KMS-11 (cell line): ENCODE measurements around the gene CHRNB2.
A peak's percentile ranks its signal among the peaks of the same experiment; 100 is the strongest.
"Not testable (repeated sequence)": the region's sequence is repeated elsewhere in the genome, so short reads cannot be mapped to it uniquely, and the experiment has no call there.

Experiments used
- H2AFZ ChIP-seq: fragments of 200-600 bp; sonication (generic); 2 replicates; pipeline ENCODE4 v1.6.1; 2016; ENCODE audit warnings: antibody characterized with exemption, mixed run types, low read depth
- H3K27ac ChIP-seq: fragments of 200-600 bp; sonication (generic); 2 replicates; pipeline ENCODE4 v1.6.1; 2016; ENCODE audit warnings: mild to moderate bottlenecking, mixed run types
- H3K27me3 ChIP-seq: fragments of 200-600 bp; sonication (generic); 2 replicates; pipeline ENCODE4 v1.6.1; 2017; ENCODE audit warnings: mild to moderate bottlenecking, low read depth, mixed run types, moderate library complexity; ENCODE audit not compliant: insufficient read depth
- H3K36me3 ChIP-seq: fragments of 200-600 bp; sonication (generic); 2 replicates; pipeline ENCODE4 v1.6.1; 2017; ENCODE audit warnings: mild to moderate bottlenecking, mixed run types; ENCODE audit not compliant: insufficient read depth
- H3K4me1 ChIP-seq: fragments of 200-600 bp; sonication (generic); 2 replicates; pipeline ENCODE4 v1.6.1; 2016; ENCODE audit warnings: mild to moderate bottlenecking, low read depth, mixed run types; ENCODE audit not compliant: poor library complexity, severe bottlenecking
- H3K4me2 ChIP-seq: fragments of 200-600 bp; sonication (generic); 2 replicates; pipeline ENCODE4 v1.7.0; 2016; ENCODE audit warnings: mild to moderate bottlenecking, mixed run types
- H3K4me3 ChIP-seq: fragments of 200-600 bp; sonication (generic); IDR thresholded peaks from 2 replicates; pipeline ENCODE4 v1.6.1; 2017; ENCODE audit warnings: low read depth, low read length, mixed read lengths; ENCODE audit not compliant: insufficient read depth
- H3K79me2 ChIP-seq: fragments of 200-600 bp; sonication (generic); 2 replicates; pipeline ENCODE4 v1.6.1; 2016; ENCODE audit warnings: low read depth, mixed run types; ENCODE audit not compliant: insufficient read depth
- H3K9ac ChIP-seq: fragments of 200-600 bp; sonication (generic); 2 replicates; pipeline ENCODE4 v1.6.1; 2016; ENCODE audit warnings: mild to moderate bottlenecking, mixed run types
- H4K20me1 ChIP-seq: fragments of 200-600 bp; sonication (generic); 2 replicates; pipeline ENCODE4 v1.6.1; 2016; ENCODE audit warnings: mild to moderate bottlenecking, mixed run types; ENCODE audit not compliant: insufficient read depth
- TF ChIP-seq, protein P1 (sequence below): fragments of 200-600 bp; sonication (generic); conservative IDR thresholded peaks from 2 replicates; pipeline ENCODE4 v1.6.1; 2017; ENCODE audit warnings: low read depth, mild to moderate bottlenecking, antibody characterized with exemption, low read length, moderate library complexity, mixed read lengths

CHRNB2 gene

GRCh38 chr1:154524881-154525280, 42.7 kb upstream of the CHRNB2 start:
- no peaks in the 10 kb centered on the region for H3K79me2 ChIP-seq
- peaks cover 24% of the 10 kb centered on the region for H3K4me1 ChIP-seq
- H3K4me2 ChIP-seq: no peak overlapping the region
- no peaks in the 10 kb centered on the region for H3K36me3 ChIP-seq
- H3K4me3 ChIP-seq: peak overlapping the region; percentile 19
- H3K9ac ChIP-seq: no peak overlapping the region
- H4K20me1 ChIP-seq: no peaks in the 10 kb centered on the region
- no peaks in the 10 kb centered on the region for H3K27me3 ChIP-seq
- TF ChIP-seq, protein P1, sequence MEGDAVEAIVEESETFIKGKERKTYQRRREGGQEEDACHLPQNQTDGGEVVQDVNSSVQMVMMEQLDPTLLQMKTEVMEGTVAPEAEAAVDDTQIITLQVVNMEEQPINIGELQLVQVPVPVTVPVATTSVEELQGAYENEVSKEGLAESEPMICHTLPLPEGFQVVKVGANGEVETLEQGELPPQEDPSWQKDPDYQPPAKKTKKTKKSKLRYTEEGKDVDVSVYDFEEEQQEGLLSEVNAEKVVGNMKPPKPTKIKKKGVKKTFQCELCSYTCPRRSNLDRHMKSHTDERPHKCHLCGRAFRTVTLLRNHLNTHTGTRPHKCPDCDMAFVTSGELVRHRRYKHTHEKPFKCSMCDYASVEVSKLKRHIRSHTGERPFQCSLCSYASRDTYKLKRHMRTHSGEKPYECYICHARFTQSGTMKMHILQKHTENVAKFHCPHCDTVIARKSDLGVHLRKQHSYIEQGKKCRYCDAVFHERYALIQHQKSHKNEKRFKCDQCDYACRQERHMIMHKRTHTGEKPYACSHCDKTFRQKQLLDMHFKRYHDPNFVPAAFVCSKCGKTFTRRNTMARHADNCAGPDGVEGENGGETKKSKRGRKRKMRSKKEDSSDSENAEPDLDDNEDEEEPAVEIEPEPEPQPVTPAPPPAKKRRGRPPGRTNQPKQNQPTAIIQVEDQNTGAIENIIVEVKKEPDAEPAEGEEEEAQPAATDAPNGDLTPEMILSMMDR: no peak
- no peak overlapping the region for H3K27ac ChIP-seq
- no peak overlapping the region for H2AFZ ChIP-seq

DNA sequence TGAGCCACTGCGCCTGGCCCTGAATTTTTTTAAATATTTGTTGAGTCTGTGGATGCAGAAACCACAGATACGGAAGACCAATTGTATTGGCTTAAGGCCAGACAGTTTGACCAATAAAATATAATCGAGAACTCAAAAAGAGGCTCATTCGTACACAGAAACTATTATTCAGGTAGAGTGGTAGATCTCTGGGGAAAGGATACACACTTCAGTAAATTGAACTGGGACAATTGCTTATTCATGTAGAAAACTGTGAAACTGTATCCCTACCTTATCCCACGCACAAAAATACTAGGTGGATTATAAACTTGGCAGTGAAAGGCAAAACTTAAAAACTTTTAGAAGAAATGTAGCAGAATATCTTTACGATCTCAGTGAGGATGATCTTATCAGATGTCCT, 40.4 kb upstream of the CHRNB2 start:
- H3K4me1 ChIP-seq: peaks cover under 1% of the 10 kb centered on the region
- no peak overlapping the region for H3K27ac ChIP-seq
- H2AFZ ChIP-seq: no peak overlapping the region
- TF ChIP-seq, protein P1: no peak
- no peaks in the 10 kb centered on the region for H4K20me1 ChIP-seq
- no peaks in the 10 kb centered on the region for H3K27me3 ChIP-seq
- no peak overlapping the region for H3K4me3 ChIP-seq
- no peaks in the 10 kb centered on the region for H3K79me2 ChIP-seq
- H3K9ac ChIP-seq: no peak overlapping the region
- no peak overlapping the region for H3K4me2 ChIP-seq
- no peaks in the 10 kb centered on the region for H3K36me3 ChIP-seq

GRCh38 chr1:154529308-154529707, 38.3 kb upstream of the CHRNB2 start:
- Histone ChIP-seq H3K27ac (no peak overlapping the region), H4K20me1 (no peaks in the 10 kb centered on the region), H3K36me3 (no peaks in the 10 kb centered on the region), H3K4me1 (no peaks in the 10 kb centered on the region), H3K9ac (no peak overlapping the region), H3K79me2 (no peaks in the 10 kb centered on the region), H3K4me2 (no peak overlapping the region), H3K27me3 (no peaks in the 10 kb centered on the region), H2AFZ (no peak overlapping the region), H3K4me3 (no peak overlapping the region)
- TF ChIP-seq, protein P1: no peak

DNA sequence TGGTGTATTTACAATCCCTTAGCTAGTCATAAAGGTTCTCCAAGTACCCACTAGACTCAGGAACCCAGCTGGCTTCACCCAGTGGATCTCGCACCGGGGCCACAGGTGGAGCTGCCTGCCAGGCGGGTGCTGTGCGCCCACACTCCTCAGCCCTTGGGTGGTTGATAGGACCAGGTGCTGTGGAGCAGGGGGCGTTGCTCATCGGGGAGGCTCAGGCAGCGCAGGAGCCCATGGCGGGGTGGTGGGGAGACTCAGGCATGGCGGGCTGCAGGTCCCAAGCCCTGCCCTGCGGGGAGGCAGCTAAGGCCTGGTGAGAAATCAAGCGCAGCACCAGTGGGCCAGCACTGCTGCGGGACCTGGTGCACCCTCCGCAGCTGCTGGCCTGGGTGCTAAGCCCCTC, 35.6 kb upstream of the CHRNB2 start:
- H3K4me3 ChIP-seq, H4K20me1 ChIP-seq, H3K27me3 ChIP-seq, H3K27ac ChIP-seq, H3K9ac ChIP-seq, H3K4me2 ChIP-seq, H3K36me3 ChIP-seq, H2AFZ ChIP-seq, H3K4me1 ChIP-seq, H3K79me2 ChIP-seq: not testable (repeated sequence)

DNA sequence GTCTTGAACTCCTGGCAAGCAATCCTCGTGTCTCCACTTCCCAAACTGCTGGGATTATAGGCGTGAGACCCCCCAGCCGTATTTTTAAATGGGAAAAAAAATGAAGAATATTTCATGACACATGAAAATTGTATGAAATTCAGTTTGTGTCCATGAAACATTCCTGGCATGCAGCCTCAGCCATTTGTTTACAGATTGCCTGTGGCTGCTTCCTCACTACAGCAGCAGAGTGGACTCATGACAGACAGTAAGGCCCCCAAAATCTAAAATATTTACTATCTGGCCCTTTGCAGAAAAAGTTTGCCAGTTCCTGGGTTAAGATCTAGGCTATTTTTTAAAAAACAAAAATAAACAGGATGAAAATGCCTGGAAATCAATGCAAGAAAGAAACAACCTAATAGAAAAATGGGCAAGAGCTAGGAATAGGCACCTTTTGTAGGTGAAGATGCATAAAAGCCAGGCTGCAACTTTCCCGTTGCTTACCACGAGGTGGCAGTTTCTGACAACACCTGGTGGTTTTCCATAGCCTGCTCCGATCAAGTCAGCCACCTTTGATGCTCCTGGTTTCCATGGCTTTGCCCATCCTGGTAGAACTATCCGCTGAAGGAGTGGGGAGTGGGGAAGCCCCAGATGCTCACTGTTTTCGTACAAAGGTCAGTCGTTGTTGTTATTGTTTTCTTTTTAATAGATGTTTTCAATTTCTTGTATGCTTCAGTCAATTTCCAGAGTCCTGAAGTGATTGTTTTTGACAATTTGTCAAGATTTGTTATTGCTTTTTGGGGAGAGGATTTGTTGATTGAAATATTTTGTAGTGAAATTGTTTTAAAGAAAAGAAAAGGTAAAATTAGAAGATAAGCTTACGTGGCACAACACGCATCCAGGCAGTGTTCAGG, 33.4 kb upstream of the CHRNB2 start:
- Histone ChIP-seq H2AFZ (no peak overlapping the region), H3K4me1 (no peaks in the 10 kb centered on the region), H3K4me3 (no peak overlapping the region), H3K79me2 (no peaks in the 10 kb centered on the region), H3K9ac (no peak overlapping the region), H3K4me2 (no peak overlapping the region), H3K27me3 (no peaks in the 10 kb centered on the region), H4K20me1 (no peaks in the 10 kb centered on the region), H3K27ac (no peak overlapping the region), H3K36me3 (no peaks in the 10 kb centered on the region)
- TF ChIP-seq, protein P1: peak; percentile 92
